ENCODE results near the gene VMP1. TPM values are rescaled to one million over a fixed set of nuclear protein-coding genes. Genes with fewer than 3 reads are reported as not detected.

The VMP1 gene
- total RNA-seq, 1 experiment from 2014 or later = 83.1 TPM

DNA sequence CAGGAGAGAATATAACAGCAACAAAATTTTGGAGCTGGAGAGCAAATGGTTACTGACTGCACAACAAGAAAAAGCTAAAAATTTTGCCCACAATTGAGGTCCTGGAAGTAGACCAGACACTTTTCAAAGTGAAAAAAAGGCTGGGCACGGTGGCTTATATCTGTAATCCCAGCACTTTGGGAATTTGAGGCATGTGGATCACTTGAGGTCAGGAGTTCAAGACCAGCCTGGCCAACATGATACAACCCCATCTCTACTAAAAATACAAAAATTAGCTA lies 162.4 kb downstream of the VMP1 start:
- H3K14ac ChIP-seq (ENCODE audit: insufficient read depth, low read length) = no peak overlapping the region
- H4K91ac ChIP-seq (ENCODE audit: insufficient read length, low read depth, low read length) = no peak overlapping the region
- H2BK12ac ChIP-seq (ENCODE audit: insufficient read length, low read depth, low read length) = no peak overlapping the region
- no peak for DNase-seq
- no peaks in the 10 kb centered on the region for H4K20me1 ChIP-seq (ENCODE audit: control insufficient read depth, insufficient read depth, insufficient read length)
- no peaks in the 10 kb centered on the region for H3K23me2 ChIP-seq (ENCODE audit: insufficient read length, low read depth, low read length, poor library complexity, severe bottlenecking)
- H2BK120ac ChIP-seq (ENCODE audit: low read depth, low read length, poor library complexity, severe bottlenecking) = no peak overlapping the region
- H3K27ac Mint-ChIP-seq = no peak overlapping the region; a peak in 1 of 7 replicates
- no CpG with 5 or more reads among the region's 1 CpG for WGBS (ENCODE audit: extremely low coverage, insufficient read length, low lambda C conversion rate)
- H3K27me3 Mint-ChIP-seq (ENCODE audit: low read depth) = no peaks in the 10 kb centered on the region
- no peak overlapping the region for H2BK20ac ChIP-seq (ENCODE audit: low read depth, low read length, poor library complexity, severe bottlenecking)
- H3K36me3 Mint-ChIP-seq (ENCODE audit: insufficient read depth in 1 of 3, low read depth in 3 of 3) = peaks cover 3 to 26% (median 21%) of the 10 kb centered on the region in 3 experiments; a peak in 5 of 7 replicates
- no peak overlapping the region for H2BK15ac ChIP-seq (ENCODE audit: low read depth, low read length)
- no peaks in the 10 kb centered on the region for H3K4me1 ChIP-seq (ENCODE audit: insufficient read depth, low read length)
- no peaks in the 10 kb centered on the region for H3K9me3 ChIP-seq (ENCODE audit: control insufficient read depth, low read depth, low read length)
- H3T11ph ChIP-seq (ENCODE audit: low read length) = no peak overlapping the region
- no peak overlapping the region for H2AK5ac ChIP-seq (ENCODE audit: insufficient read length, low read length)
- TF ChIP-seq, protein P1, sequence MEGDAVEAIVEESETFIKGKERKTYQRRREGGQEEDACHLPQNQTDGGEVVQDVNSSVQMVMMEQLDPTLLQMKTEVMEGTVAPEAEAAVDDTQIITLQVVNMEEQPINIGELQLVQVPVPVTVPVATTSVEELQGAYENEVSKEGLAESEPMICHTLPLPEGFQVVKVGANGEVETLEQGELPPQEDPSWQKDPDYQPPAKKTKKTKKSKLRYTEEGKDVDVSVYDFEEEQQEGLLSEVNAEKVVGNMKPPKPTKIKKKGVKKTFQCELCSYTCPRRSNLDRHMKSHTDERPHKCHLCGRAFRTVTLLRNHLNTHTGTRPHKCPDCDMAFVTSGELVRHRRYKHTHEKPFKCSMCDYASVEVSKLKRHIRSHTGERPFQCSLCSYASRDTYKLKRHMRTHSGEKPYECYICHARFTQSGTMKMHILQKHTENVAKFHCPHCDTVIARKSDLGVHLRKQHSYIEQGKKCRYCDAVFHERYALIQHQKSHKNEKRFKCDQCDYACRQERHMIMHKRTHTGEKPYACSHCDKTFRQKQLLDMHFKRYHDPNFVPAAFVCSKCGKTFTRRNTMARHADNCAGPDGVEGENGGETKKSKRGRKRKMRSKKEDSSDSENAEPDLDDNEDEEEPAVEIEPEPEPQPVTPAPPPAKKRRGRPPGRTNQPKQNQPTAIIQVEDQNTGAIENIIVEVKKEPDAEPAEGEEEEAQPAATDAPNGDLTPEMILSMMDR (conservative IDR thresholded peaks at IDR 0.05) = no peak
- no peak overlapping the region for H3K9ac ChIP-seq (ENCODE audit: extremely low read depth, insufficient read length, low read length)
- no peaks in the 10 kb centered on the region for H3K4me1 Mint-ChIP-seq
- H3K4ac ChIP-seq (ENCODE audit: low read depth, low read length) = no peak overlapping the region
- H3K79me1 ChIP-seq (ENCODE audit: insufficient read depth, low read depth, low read length, poor library complexity, severe bottlenecking) = no peaks in the 10 kb centered on the region
- H4K5ac ChIP-seq (ENCODE audit: insufficient read length, low read depth, low read length) = no peak overlapping the region
- H2BK5ac ChIP-seq (ENCODE audit: insufficient read length, low read length) = no peak overlapping the region
- no peak overlapping the region for H3K18ac ChIP-seq (ENCODE audit: insufficient read length, low read depth, low read length)
- no peak overlapping the region for H2AFZ ChIP-seq (ENCODE audit: low read length)
- H3K27me3 ChIP-seq (ENCODE audit: insufficient read depth, low read length) = no peaks in the 10 kb centered on the region
- H3K9me3 Mint-ChIP-seq = no peaks in the 10 kb centered on the region
- no peak overlapping the region for H3K56ac ChIP-seq (ENCODE audit: insufficient read length, low read depth, low read length)
- no peak overlapping the region for H3K23ac ChIP-seq (ENCODE audit: insufficient read length, low read depth, low read length)
- no peaks in the 10 kb centered on the region for H3K79me2 ChIP-seq (ENCODE audit: insufficient read depth, low read length)
- no peak overlapping the region for H3K4me2 ChIP-seq (ENCODE audit: insufficient read depth, insufficient read length, low read length)
- H3K27ac ChIP-seq (ENCODE audit: insufficient read length, low read depth, low read length) = no peak overlapping the region
- H3K4me3 Mint-ChIP-seq = no peak overlapping the region
- no peak overlapping the region for H4K8ac ChIP-seq (replicated peaks; ENCODE audit: insufficient read length, low read depth, low read length)

Measured in H9 (cell line).